H9 (cell line): ENCODE results near the gene LRRC3. TPM values are rescaled to one million over a fixed set of nuclear protein-coding genes. Genes with fewer than 3 reads are reported as not detected.

Experiments used
- DNase-seq: peaks from one replicate; pipeline ENCODE4 v3.0.0-alpha.2; 2017
- H2AFZ ChIP-seq: one replicate; pipeline ENCODE4 v1.6.1; 2013; ENCODE audit warnings: mild to moderate bottlenecking, low read length, control low read depth, moderate library complexity
- H2AK5ac ChIP-seq: 2 replicates; pipeline ENCODE4 v1.6.1; 2013; ENCODE audit warnings: low read length, control low read depth, mixed read lengths; ENCODE audit not compliant: insufficient read length
- H2BK120ac ChIP-seq: one replicate; pipeline ENCODE4 v1.6.1; 2013; ENCODE audit warnings: low read depth, mild to moderate bottlenecking, low read length, control low read depth, inconsistent platforms; ENCODE audit not compliant: poor library complexity, severe bottlenecking
- H2BK12ac ChIP-seq: 2 replicates; pipeline ENCODE4 v1.6.1; 2013; ENCODE audit warnings: low read length, control low read depth, mixed read lengths, low read depth; ENCODE audit not compliant: insufficient read length
- H2BK15ac ChIP-seq: 2 replicates; pipeline ENCODE4 v1.6.1; 2013; ENCODE audit warnings: low read depth, low read length, control low read depth
- H2BK20ac ChIP-seq: one replicate; pipeline ENCODE4 v1.6.1; 2013; ENCODE audit warnings: low read depth, mild to moderate bottlenecking, low read length, control low read depth, inconsistent platforms; ENCODE audit not compliant: poor library complexity, severe bottlenecking
- H2BK5ac ChIP-seq: 2 replicates; pipeline ENCODE4 v1.6.1; 2013; ENCODE audit warnings: low read length, control low read depth, mixed read lengths; ENCODE audit not compliant: insufficient read length
- H3K14ac ChIP-seq: 2 replicates; pipeline ENCODE4 v1.6.1; 2013; ENCODE audit warnings: low read length, control low read depth; ENCODE audit not compliant: insufficient read depth
- H3K18ac ChIP-seq: 2 replicates; pipeline ENCODE4 v1.6.1; 2013; ENCODE audit warnings: low read depth, mild to moderate bottlenecking, mixed read lengths, low read length, control low read depth; ENCODE audit not compliant: insufficient read length
- H3K23ac ChIP-seq: 2 replicates; pipeline ENCODE4 v1.6.1; 2013; ENCODE audit warnings: low read length, control low read depth, mixed read lengths, low read depth; ENCODE audit not compliant: insufficient read length
- H3K23me2 ChIP-seq: 2 replicates; pipeline ENCODE4 v1.6.1; 2013; ENCODE audit warnings: low read depth, mild to moderate bottlenecking, mixed read lengths, low read length, control low read depth; ENCODE audit not compliant: insufficient read length, poor library complexity, severe bottlenecking
- H3K27ac ChIP-seq: 2 replicates; pipeline ENCODE4 v1.5.1; 2013; ENCODE audit warnings: low read length, control low read depth, mixed read lengths, low read depth; ENCODE audit not compliant: insufficient read length
- H3K27me3 ChIP-seq: 2 replicates; pipeline ENCODE4 v1.6.1; 2013; ENCODE audit warnings: low read length, control low read depth, inconsistent platforms; ENCODE audit not compliant: insufficient read depth
- H3K4ac ChIP-seq: 2 replicates; pipeline ENCODE4 v1.6.1; 2013; ENCODE audit warnings: low read depth, mild to moderate bottlenecking, control low read depth, inconsistent platforms, low read length, moderate library complexity
- H3K4me1 ChIP-seq: 2 replicates; pipeline ENCODE4 v1.6.1; 2013; ENCODE audit warnings: low read length, control low read depth, inconsistent platforms; ENCODE audit not compliant: insufficient read depth
- H3K4me2 ChIP-seq: 2 replicates; pipeline ENCODE4 v1.6.1; 2013; ENCODE audit warnings: low read length, control low read depth, mixed read lengths; ENCODE audit not compliant: insufficient read length, insufficient read depth
- H3K56ac ChIP-seq: 2 replicates; pipeline ENCODE4 v1.6.1; 2013; ENCODE audit warnings: low read depth, mild to moderate bottlenecking, mixed read lengths, low read length, control low read depth; ENCODE audit not compliant: insufficient read length
- H3K79me1 ChIP-seq: 2 replicates; pipeline ENCODE4 v1.6.1; 2013; ENCODE audit warnings: low read depth, mild to moderate bottlenecking, moderate library complexity, low read length, control low read depth, inconsistent platforms; ENCODE audit not compliant: insufficient read depth, poor library complexity, severe bottlenecking
- H3K79me2 ChIP-seq: 2 replicates; pipeline ENCODE4 v1.6.1; 2013; ENCODE audit warnings: low read length, control low read depth, inconsistent platforms; ENCODE audit not compliant: insufficient read depth
- H3K9ac ChIP-seq: 2 replicates; pipeline ENCODE4 v1.6.1; 2013; ENCODE audit warnings: low read length, control low read depth, mixed read lengths; ENCODE audit not compliant: insufficient read length; ENCODE audit errors: extremely low read depth
- H3K9me3 ChIP-seq: one replicate; pipeline ENCODE4 v1.6.1; 2013; ENCODE audit warnings: low read depth, low read length, inconsistent platforms; ENCODE audit not compliant: control insufficient read depth
- H3T11ph ChIP-seq: one replicate; pipeline ENCODE4 v1.6.1; 2013; ENCODE audit warnings: mild to moderate bottlenecking, low read length, control low read depth, inconsistent platforms
- H4K20me1 ChIP-seq: one replicate; pipeline ENCODE4 v1.6.1; 2013; ENCODE audit not compliant: control insufficient read depth, insufficient read length, insufficient read depth
- H4K5ac ChIP-seq: 2 replicates; pipeline ENCODE4 v1.6.1; 2013; ENCODE audit warnings: low read depth, mild to moderate bottlenecking, mixed read lengths, low read length, control low read depth; ENCODE audit not compliant: insufficient read length
- H4K8ac ChIP-seq: replicated peaks from 2 replicates; pipeline ENCODE4 v1.6.1; 2013; ENCODE audit warnings: low read length, control low read depth, mixed read lengths, low read depth; ENCODE audit not compliant: insufficient read length
- H4K91ac ChIP-seq: 2 replicates; pipeline ENCODE4 v1.6.1; 2013; ENCODE audit warnings: low read depth, mild to moderate bottlenecking, moderate library complexity, mixed read lengths, low read length, control low read depth; ENCODE audit not compliant: insufficient read length
- H3K27ac Mint-ChIP-seq, 3 experiments: 2 replicates in 2 of 3; 3 replicates in 1 of 3; pipeline ENCODE4 v1.8.0; 2020 to 2021; ENCODE audit warnings: mixed read lengths in 3 of 3, mild to moderate bottlenecking in 1 of 3, moderate library complexity in 1 of 3
- H3K27me3 Mint-ChIP-seq: 2 replicates; pipeline ENCODE4 v1.8.0; 2021; ENCODE audit warnings: low read depth, mild to moderate bottlenecking, moderate library complexity, mixed read lengths
- H3K36me3 Mint-ChIP-seq, 3 experiments: 2 replicates in 2 of 3; 3 replicates in 1 of 3; pipeline ENCODE4 v1.8.0; 2020 to 2021; ENCODE audit warnings: low read depth in 3 of 3, mixed read lengths in 3 of 3; ENCODE audit not compliant: insufficient read depth in 1 of 3
- H3K4me1 Mint-ChIP-seq, 2 experiments: 2 replicates each; pipeline ENCODE4 v1.8.0; 2020; ENCODE audit warnings: mixed read lengths in 2 of 2
- H3K4me3 Mint-ChIP-seq, 2 experiments: 2 replicates in 1 of 2; 3 replicates in 1 of 2; pipeline ENCODE4 v1.8.0; 2020 to 2021; ENCODE audit warnings: mild to moderate bottlenecking in 2 of 2, mixed read lengths in 2 of 2, moderate library complexity in 1 of 2
- H3K9me3 Mint-ChIP-seq, 2 experiments: 2 replicates in 1 of 2; 3 replicates in 1 of 2; pipeline ENCODE4 v1.8.0; 2020; ENCODE audit warnings: mild to moderate bottlenecking in 2 of 2, mixed read lengths in 2 of 2, moderate library complexity in 1 of 2
- total RNA-seq: library from RNA; stranded (reverse); gene quantifications from 2 replicates; pipeline ENCODE4 v1.2.1, GENCODE V29; 2021
- TF ChIP-seq, protein P1 (sequence below): fragments of 200-600 bp; sonication (generic); conservative IDR thresholded peaks from 3 replicates; pipeline ENCODE4 v1.8.0; 2021; ENCODE audit warnings: antibody characterized with exemption, mild to moderate bottlenecking

The LRRC3 gene
- total RNA-seq, 1 experiment from 2014 or later, result 3.1 TPM

DNA sequence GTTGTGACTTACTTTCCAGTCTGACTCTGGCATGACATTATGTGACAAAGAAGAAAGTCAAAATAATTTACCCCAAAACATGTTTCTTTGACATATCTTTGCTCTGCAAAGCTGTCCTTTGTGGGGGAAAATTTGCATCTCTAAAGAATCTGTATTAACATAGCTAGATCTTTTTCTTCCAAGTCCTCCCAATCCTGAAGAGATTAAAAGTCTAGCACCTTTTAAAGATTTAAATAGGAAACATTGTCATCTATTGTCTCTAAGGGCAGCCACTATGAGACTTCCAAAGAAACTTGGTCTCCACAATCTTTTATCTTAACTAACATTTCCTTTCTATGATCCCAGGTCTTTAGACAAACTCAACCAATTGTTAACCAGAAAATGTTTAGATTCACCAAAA is 16.0 kb downstream of the LRRC3 start:
- Histone ChIP-seq H2BK12ac (no peak overlapping the region), H3K23me2 (no peaks in the 10 kb centered on the region), H3K18ac (no peak overlapping the region), H4K20me1 (peaks cover 4% of the 10 kb centered on the region), H3K56ac (no peak overlapping the region), H3K9me3 (no peaks in the 10 kb centered on the region), H2AFZ (no peak overlapping the region), H3K9ac (no peak overlapping the region), H3K4me2 (no peak overlapping the region), H3K14ac (no peak overlapping the region), H3T11ph (no peak overlapping the region), H3K4me1 (no peaks in the 10 kb centered on the region), H2BK15ac (no peak overlapping the region), H4K91ac (no peak overlapping the region), H3K27ac (no peak overlapping the region), H4K8ac (no peak overlapping the region), H3K23ac (no peak overlapping the region), H4K5ac (no peak overlapping the region), H2BK20ac (no peak overlapping the region), H2AK5ac (no peak overlapping the region), H3K4ac (no peak overlapping the region), H3K27me3 (no peaks in the 10 kb centered on the region), H2BK5ac (no peak overlapping the region), H2BK120ac (no peak overlapping the region), H3K79me2 (no peaks in the 10 kb centered on the region), H3K79me1 (no peaks in the 10 kb centered on the region)
- TF ChIP-seq, protein P1, sequence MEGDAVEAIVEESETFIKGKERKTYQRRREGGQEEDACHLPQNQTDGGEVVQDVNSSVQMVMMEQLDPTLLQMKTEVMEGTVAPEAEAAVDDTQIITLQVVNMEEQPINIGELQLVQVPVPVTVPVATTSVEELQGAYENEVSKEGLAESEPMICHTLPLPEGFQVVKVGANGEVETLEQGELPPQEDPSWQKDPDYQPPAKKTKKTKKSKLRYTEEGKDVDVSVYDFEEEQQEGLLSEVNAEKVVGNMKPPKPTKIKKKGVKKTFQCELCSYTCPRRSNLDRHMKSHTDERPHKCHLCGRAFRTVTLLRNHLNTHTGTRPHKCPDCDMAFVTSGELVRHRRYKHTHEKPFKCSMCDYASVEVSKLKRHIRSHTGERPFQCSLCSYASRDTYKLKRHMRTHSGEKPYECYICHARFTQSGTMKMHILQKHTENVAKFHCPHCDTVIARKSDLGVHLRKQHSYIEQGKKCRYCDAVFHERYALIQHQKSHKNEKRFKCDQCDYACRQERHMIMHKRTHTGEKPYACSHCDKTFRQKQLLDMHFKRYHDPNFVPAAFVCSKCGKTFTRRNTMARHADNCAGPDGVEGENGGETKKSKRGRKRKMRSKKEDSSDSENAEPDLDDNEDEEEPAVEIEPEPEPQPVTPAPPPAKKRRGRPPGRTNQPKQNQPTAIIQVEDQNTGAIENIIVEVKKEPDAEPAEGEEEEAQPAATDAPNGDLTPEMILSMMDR, result no peak
- Mint-ChIP-seq H3K4me3 (no peak overlapping the region), H3K4me1 (peaks cover 11 to 14% of the 10 kb centered on the region in 2 experiments), H3K27me3 (no peaks in the 10 kb centered on the region), H3K9me3 (no peaks in the 10 kb centered on the region; a peak in 1 of 5 replicates), H3K36me3 (no peaks in the 10 kb centered on the region; a peak in 1 of 7 replicates), H3K27ac (no peak overlapping the region)
- DNase-seq, result no peak
